OCI-LY1 (cell line): Measurements from ENCODE around the gene CCDC7.
"Not testable (repeated sequence)": the region's sequence is repeated elsewhere in the genome, so short reads cannot be mapped to it uniquely, and the experiment has no call there.

ENCODE experiments used
- H2AFZ ChIP-seq: fragments of 200-600 bp; sonication (generic), shearing (Covaris generic); 2 replicates; pipeline ENCODE4 v1.6.0; 2014; ENCODE audit warnings: antibody characterized with exemption, mild to moderate bottlenecking, low read length
- H3F3A ChIP-seq: fragments of 200-600 bp; sonication (generic), shearing (Covaris generic); 2 replicates; pipeline ENCODE4 v1.6.0; 2014; ENCODE audit warnings: mild to moderate bottlenecking, antibody characterized with exemption, low read length, moderate library complexity; ENCODE audit not compliant: insufficient read depth
- H3K27ac ChIP-seq: fragments of 200-600 bp; sonication (generic); 2 replicates; pipeline ENCODE4 v1.5.1; 2014; ENCODE audit warnings: low read length, mixed run types, mild to moderate bottlenecking, low read depth; ENCODE audit not compliant: poor library complexity, severe bottlenecking
- H3K27me3 ChIP-seq: fragments of 200-600 bp; sonication (generic); 2 replicates; pipeline ENCODE4 v1.6.0; 2014; ENCODE audit warnings: antibody characterized with exemption, mild to moderate bottlenecking, low read length, moderate library complexity; ENCODE audit not compliant: insufficient read depth
- H3K36me3 ChIP-seq: fragments of 200-600 bp; sonication (generic); 2 replicates; pipeline ENCODE4 v1.6.1; 2014; ENCODE audit warnings: mild to moderate bottlenecking, antibody characterized with exemption, low read length, moderate library complexity, mixed read lengths; ENCODE audit not compliant: insufficient read depth
- H3K4me1 ChIP-seq: fragments of 200-600 bp; sonication (generic); 2 replicates; pipeline ENCODE4 v1.5.1; 2014; ENCODE audit warnings: mild to moderate bottlenecking, low read length, moderate library complexity; ENCODE audit not compliant: insufficient read depth, severe bottlenecking
- H3K4me2 ChIP-seq: fragments of 200-600 bp; sonication (generic), shearing (Covaris generic); 2 replicates; pipeline ENCODE4 v1.6.1; 2014; ENCODE audit warnings: low read length
- H3K4me3 ChIP-seq: fragments of 200-600 bp; sonication (generic); 2 replicates; pipeline ENCODE4 v1.5.1; 2014; ENCODE audit warnings: low read length, low read depth, mild to moderate bottlenecking, mixed read lengths; ENCODE audit not compliant: poor library complexity, severe bottlenecking
- H3K79me2 ChIP-seq: fragments of 200-600 bp; shearing (Covaris generic); 2 replicates; pipeline ENCODE4 v1.6.1; 2016; ENCODE audit warnings: mixed run types, low read length, mixed read lengths; ENCODE audit not compliant: insufficient read depth
- H3K9ac ChIP-seq: fragments of 200-600 bp; sonication (generic), shearing (Covaris generic); 2 replicates; pipeline ENCODE4 v1.6.1; 2014; ENCODE audit warnings: mild to moderate bottlenecking, low read length, mixed read lengths
- H3K9me2 ChIP-seq: fragments of 200-600 bp; sonication (generic), shearing (Covaris generic); 2 replicates; pipeline ENCODE4 v1.6.1; 2014; ENCODE audit warnings: low read depth, mild to moderate bottlenecking, low read length, mixed read lengths
- H3K9me3 ChIP-seq: fragments of 200-600 bp; shearing (Covaris generic); 2 replicates; pipeline ENCODE4 v1.6.1; 2014; ENCODE audit warnings: low read length, mixed read lengths
- H4K20me1 ChIP-seq: fragments of 200-600 bp; sonication (generic), shearing (Covaris generic); 2 replicates; pipeline ENCODE4 v1.6.0; 2016; ENCODE audit warnings: mild to moderate bottlenecking, low read length; ENCODE audit not compliant: insufficient read depth
- EZH2 ChIP-seq: fragments of 200-600 bp; sonication (generic), shearing (Covaris generic); IDR thresholded peaks from 2 replicates; pipeline ENCODE4 v1.8.0; 2017; ENCODE audit warnings: borderline replicate concordance, mixed run types, mild to moderate bottlenecking, antibody characterized with exemption, low read length, moderate library complexity, mixed read lengths
- TF ChIP-seq, protein P1 (sequence below): fragments of 200-600 bp; sonication (generic), shearing (Covaris generic); IDR thresholded peaks from 2 replicates; pipeline ENCODE4 v1.5.1; 2017; ENCODE audit warnings: mild to moderate bottlenecking, antibody characterized with exemption, low read length, moderate library complexity, mixed read lengths

Gene CCDC7

DNA sequence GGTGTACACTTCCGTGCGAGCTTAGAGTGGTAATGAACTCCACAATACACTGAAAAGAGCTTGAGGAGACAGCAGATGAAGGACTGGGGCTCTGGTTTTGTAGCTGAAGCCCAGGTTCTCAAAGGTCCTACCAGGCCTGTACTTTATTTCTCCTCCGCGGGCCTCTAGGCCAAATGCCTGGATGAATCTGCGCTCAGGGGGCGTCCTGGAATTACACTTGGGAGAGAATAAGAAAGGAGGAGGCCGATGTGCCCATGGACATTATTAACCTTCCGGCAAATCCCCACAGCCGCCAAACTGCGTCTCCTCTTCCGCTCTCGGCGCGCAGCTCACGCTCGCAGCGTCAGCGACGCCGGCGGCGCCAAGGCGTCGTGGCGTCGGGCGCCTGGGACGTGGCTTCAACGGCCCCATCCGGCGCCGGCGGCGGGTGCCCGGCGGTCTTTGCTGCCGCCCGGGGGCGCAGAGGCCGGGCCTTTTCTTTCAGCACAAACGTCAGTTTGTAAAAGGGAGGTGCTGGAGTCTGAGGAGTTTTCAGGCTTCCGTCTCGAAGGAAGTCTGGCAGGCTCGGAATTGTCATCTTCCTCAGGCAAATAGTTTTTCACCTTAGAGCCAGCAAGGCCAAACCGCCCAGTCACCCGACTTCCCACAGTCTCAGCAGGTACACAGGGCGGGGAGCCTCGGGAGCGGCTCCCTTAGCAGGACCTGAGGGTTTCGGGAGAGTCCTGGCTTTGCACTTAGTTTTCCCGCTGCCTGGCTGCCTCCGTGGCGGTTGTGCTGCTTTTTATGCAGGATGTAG lies at the start of gene CCDC7:
Gene CCDC7 (plus strand): TSS at position 401 of the 796 bp plus-strand sequence. CDS start 5,503 bp downstream, outside the sequence.
- no peaks in the 10 kb centered on the region for H3K79me2 ChIP-seq
- peaks cover 11% of the 10 kb centered on the region for H3K4me1 ChIP-seq
- H3K9me2 ChIP-seq, result no peaks in the 10 kb centered on the region
- no peaks in the 10 kb centered on the region for H4K20me1 ChIP-seq
- peak within 1 kb of the TSS; percentile 88 for H3K4me3 ChIP-seq
- 0 out of 2 replicates have a peak, but pooled peaks cover 5% of the 10 kb centered on the region for H3K9me3 ChIP-seq
- H3K4me2 ChIP-seq, result peak within 1 kb of the TSS; percentile 85
- no peak for TF ChIP-seq EZH2
- TF ChIP-seq, protein P1, sequence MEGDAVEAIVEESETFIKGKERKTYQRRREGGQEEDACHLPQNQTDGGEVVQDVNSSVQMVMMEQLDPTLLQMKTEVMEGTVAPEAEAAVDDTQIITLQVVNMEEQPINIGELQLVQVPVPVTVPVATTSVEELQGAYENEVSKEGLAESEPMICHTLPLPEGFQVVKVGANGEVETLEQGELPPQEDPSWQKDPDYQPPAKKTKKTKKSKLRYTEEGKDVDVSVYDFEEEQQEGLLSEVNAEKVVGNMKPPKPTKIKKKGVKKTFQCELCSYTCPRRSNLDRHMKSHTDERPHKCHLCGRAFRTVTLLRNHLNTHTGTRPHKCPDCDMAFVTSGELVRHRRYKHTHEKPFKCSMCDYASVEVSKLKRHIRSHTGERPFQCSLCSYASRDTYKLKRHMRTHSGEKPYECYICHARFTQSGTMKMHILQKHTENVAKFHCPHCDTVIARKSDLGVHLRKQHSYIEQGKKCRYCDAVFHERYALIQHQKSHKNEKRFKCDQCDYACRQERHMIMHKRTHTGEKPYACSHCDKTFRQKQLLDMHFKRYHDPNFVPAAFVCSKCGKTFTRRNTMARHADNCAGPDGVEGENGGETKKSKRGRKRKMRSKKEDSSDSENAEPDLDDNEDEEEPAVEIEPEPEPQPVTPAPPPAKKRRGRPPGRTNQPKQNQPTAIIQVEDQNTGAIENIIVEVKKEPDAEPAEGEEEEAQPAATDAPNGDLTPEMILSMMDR, result peak; percentile 56
- H3K27me3 ChIP-seq, result no peaks in the 10 kb centered on the region
- peak within 1 kb of the TSS; percentile 78 for H3K27ac ChIP-seq
- H3F3A ChIP-seq, result no peaks in the 10 kb centered on the region
- H3K9ac ChIP-seq, result peak within 1 kb of the TSS; percentile 97
- peak within 1 kb of the TSS; percentile 87 for H2AFZ ChIP-seq
- H3K36me3 ChIP-seq, result no peaks in the 10 kb centered on the region

DNA sequence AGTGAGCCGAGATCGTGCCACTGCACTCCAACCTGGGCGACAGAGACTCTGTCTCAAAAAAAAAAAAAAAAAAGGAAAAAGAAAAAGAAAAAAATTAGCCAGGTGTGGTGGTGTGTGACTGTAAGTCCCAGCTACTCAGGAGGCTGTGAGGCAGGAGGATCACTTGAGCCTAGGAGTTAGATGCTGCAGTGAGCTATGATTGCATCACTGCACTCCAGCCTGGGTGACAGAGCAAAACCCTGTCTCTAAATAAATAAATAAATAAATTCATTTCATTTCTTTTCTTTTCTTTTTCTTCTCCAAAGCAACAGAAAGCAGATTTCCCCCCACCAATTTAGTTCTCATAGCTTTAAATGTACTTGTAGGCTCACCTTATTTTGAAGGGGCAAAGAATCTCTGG lies 48.8 kb upstream of the CCDC7 start:
- H3K36me3 ChIP-seq, H3K4me2 ChIP-seq, H3K4me3 ChIP-seq, H3K9me3 ChIP-seq, H2AFZ ChIP-seq, H3K4me1 ChIP-seq, H3K79me2 ChIP-seq, H3K27ac ChIP-seq, H3K27me3 ChIP-seq, H3K9me2 ChIP-seq, H4K20me1 ChIP-seq, H3K9ac ChIP-seq, H3F3A ChIP-seq: not testable (repeated sequence)

DNA sequence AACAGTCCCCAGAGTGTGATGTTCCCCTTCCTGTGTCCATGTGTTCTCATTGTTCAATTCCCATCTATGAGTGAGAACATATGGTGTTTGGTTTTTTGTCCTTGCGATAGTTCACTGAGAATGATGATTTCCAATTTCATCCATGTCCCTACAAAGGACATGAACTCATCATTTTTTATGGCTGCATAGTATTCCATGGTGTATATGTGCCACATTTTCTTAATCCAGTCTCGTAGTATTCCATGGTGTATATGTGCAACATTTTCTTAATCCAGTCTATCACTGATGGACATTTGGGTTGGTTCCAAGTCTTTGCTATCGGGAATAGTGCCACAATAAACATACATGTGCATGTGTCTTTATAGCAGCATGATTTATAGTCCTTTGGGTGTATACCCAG lies 46.2 kb upstream of the CCDC7 start:
- not testable (repeated sequence) for H3K27ac ChIP-seq, H3K4me3 ChIP-seq, H3K9ac ChIP-seq, H3K79me2 ChIP-seq, H3F3A ChIP-seq, H3K9me2 ChIP-seq, H3K4me1 ChIP-seq, H3K4me2 ChIP-seq, H3K27me3 ChIP-seq, H3K36me3 ChIP-seq, H2AFZ ChIP-seq, H4K20me1 ChIP-seq, H3K9me3 ChIP-seq

DNA sequence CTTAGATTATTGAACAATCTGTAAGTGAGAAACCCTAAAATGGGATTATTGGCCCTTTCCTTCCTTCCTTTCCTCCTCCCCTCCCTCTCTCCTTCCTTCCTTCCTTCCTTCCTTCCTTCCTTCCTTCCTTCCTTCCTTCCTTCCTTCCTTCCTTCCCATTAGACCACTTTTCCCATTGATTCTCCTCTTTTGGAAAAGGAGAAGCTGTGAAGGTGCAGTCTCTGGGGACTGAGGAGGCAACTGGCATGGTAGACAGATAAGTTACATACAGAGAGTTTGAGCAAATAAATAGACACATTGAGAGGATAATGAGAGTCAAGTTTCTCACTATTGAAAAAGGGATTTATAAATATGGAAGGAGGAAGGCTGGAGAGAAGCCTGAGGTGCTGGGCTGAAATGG lies 45.0 kb upstream of the CCDC7 start:
- no peaks in the 10 kb centered on the region for H3K9me2 ChIP-seq
- H3K4me1 ChIP-seq, result no peaks in the 10 kb centered on the region
- no peaks in the 10 kb centered on the region for H3F3A ChIP-seq
- no peaks in the 10 kb centered on the region for H3K79me2 ChIP-seq
- H3K4me3 ChIP-seq, result no peak overlapping the region
- no peaks in the 10 kb centered on the region for H3K27me3 ChIP-seq
- no peak overlapping the region for H2AFZ ChIP-seq
- H3K36me3 ChIP-seq, result no peaks in the 10 kb centered on the region
- no peaks in the 10 kb centered on the region for H4K20me1 ChIP-seq
- no peak overlapping the region for H3K27ac ChIP-seq
- H3K9ac ChIP-seq, result no peak overlapping the region
- no peak overlapping the region for H3K4me2 ChIP-seq
- TF ChIP-seq, protein P1, result no peak
- no peak for TF ChIP-seq EZH2
- no peaks in the 10 kb centered on the region for H3K9me3 ChIP-seq
